HG02610 (cell line): ENCODE data around the gene SLC20A1.
A peak's percentile ranks its signal among the peaks of the same experiment; 100 is the strongest.
"Not testable (repeated sequence)": the region's sequence is repeated elsewhere in the genome, so short reads cannot be mapped to it uniquely, and the experiment has no call there.

Source experiments
- ATAC-seq: cut with Tn5 transposase; IDR thresholded peaks from one replicate; pipeline ENCODE4 v1.9.1; 2021; ENCODE audit warnings: mild to moderate bottlenecking, moderate library complexity; ENCODE audit not compliant: unreplicated experiment

Gene SLC20A1

GRCh38 chr2:112644155-112644932, 1.4 kb upstream of the SLC20A1 start:
- ATAC-seq, result no peak

- no peak for ATAC-seq
These were observed 818 bp upstream of the SLC20A1 start for GRCh38 chr2:112644933-112645309.

GRCh38 chr2:112646102-112646719, 472 bp downstream of the SLC20A1 start:
- ATAC-seq, result peak; percentile 16

- no peak for ATAC-seq
These were observed 1.3 kb downstream of the SLC20A1 start for GRCh38 chr2:112646791-112647689.

GRCh38 chr2:112648081-112648480, 2.3 kb downstream of the SLC20A1 start:
- ATAC-seq, result no peak

- no peak for ATAC-seq
These were observed 10.9 kb downstream of the SLC20A1 start for GRCh38 chr2:112656679-112657078.

GRCh38 chr2:112658301-112658700, 12.6 kb downstream of the SLC20A1 start:
- ATAC-seq, result no peak

GRCh38 chr2:112658839-112659667, 13.3 kb downstream of the SLC20A1 start:
- ATAC-seq, result no peak

GRCh38 chr2:112660138-112660537, 14.4 kb downstream of the SLC20A1 start:
- ATAC-seq, result no peak

- ATAC-seq, result no peak
These were observed 16.0 kb downstream of the SLC20A1 start for GRCh38 chr2:112661656-112662305.

- ATAC-seq, result no peak
These were observed 17.0 kb downstream of the SLC20A1 start for GRCh38 chr2:112662704-112663103.

- no peak for ATAC-seq
These were observed 18.9 kb downstream of the SLC20A1 start for GRCh38 chr2:112664689-112665088.

GRCh38 chr2:112665113-112665780, 19.5 kb downstream of the SLC20A1 start:
- ATAC-seq, result no peak

- ATAC-seq, result no peak
These were observed 21.0 kb downstream of the SLC20A1 start for GRCh38 chr2:112666761-112667122.

GRCh38 chr2:112667540-112667939, 21.8 kb downstream of the SLC20A1 start:
- not testable (repeated sequence) for ATAC-seq

GRCh38 chr2:112669667-112670066, 23.9 kb downstream of the SLC20A1 start:
- no peak for ATAC-seq

GRCh38 chr2:112670252-112671022, 24.7 kb downstream of the SLC20A1 start:
- no peak for ATAC-seq

GRCh38 chr2:112671801-112672200, 26.1 kb downstream of the SLC20A1 start:
- ATAC-seq, result no peak

GRCh38 chr2:112673008-112673407, 27.3 kb downstream of the SLC20A1 start:
- no peak for ATAC-seq
